ENCODE measurements around the gene TCF3.

Gene TCF3

GRCh38 chr19:1622007-1622406 is 30.4 kb downstream of the TCF3 start:
- no peak overlapping the region; the same call in 1 of the 2 replicates for H3K9ac ChIP-seq
- no peak for TF ChIP-seq Cebpa-rat (IDR thresholded peaks at IDR 0.05)
- H3K4me1 ChIP-seq: peaks cover 99% of the 10 kb centered on the region
- no peak overlapping the region for H3K4me3 ChIP-seq
- H3K4me2 ChIP-seq: peak overlapping the region; percentile 75
- peaks cover 100% of the 10 kb centered on the region for H4K20me1 ChIP-seq
- H3K9me3 ChIP-seq: no peaks in the 10 kb centered on the region
- H3K36me3 ChIP-seq: peaks cover 99% of the 10 kb centered on the region
- 0 out of 2 replicates have a peak, but pooled peaks cover 3% of the 10 kb centered on the region for H3K27me3 ChIP-seq
- peak overlapping the region; percentile 66; the same call in 1 of the 2 replicates for H3K27ac ChIP-seq

GRCh38 chr19:1621574-1621973 is 30.8 kb downstream of the TCF3 start:
- peaks cover 100% of the 10 kb centered on the region for H3K4me1 ChIP-seq
- H3K27ac ChIP-seq: peak overlapping the region; percentile 66; the same call in 1 of the 2 replicates

GRCh38 chr19:1621021-1621420 is 31.4 kb downstream of the TCF3 start:
- H4K20me1 ChIP-seq: peaks cover 100% of the 10 kb centered on the region
- H3K4me3 ChIP-seq: peak overlapping the region; percentile 25; the same call in 1 of the 2 replicates
- peak overlapping the region; percentile 61 for H3K9ac ChIP-seq
- peaks cover 99% of the 10 kb centered on the region for H3K36me3 ChIP-seq
- peaks cover 100% of the 10 kb centered on the region for H3K4me1 ChIP-seq
- H3K9me3 ChIP-seq: no peaks in the 10 kb centered on the region
- 0 out of 2 replicates have a peak, but pooled peaks cover 3% of the 10 kb centered on the region for H3K27me3 ChIP-seq
- H3K4me2 ChIP-seq: peak overlapping the region; percentile 75
- peak overlapping the region; percentile 66 for H3K27ac ChIP-seq
- TF ChIP-seq Cebpa-rat (IDR thresholded peaks at IDR 0.05): no peak

More at GRCh38 chr19:1621574-1621973, 30.8 kb downstream of the TCF3 start:
- peak overlapping the region; percentile 25; the same call in 1 of the 2 replicates for H3K4me3 ChIP-seq
- peaks cover 100% of the 10 kb centered on the region for H4K20me1 ChIP-seq
- no peak for TF ChIP-seq Cebpa-rat (IDR thresholded peaks at IDR 0.05)
- peak overlapping the region; percentile 75 for H3K4me2 ChIP-seq
- 0 out of 2 replicates have a peak, but pooled peaks cover 3% of the 10 kb centered on the region for H3K27me3 ChIP-seq
- peaks cover 99% of the 10 kb centered on the region for H3K36me3 ChIP-seq
- H3K9ac ChIP-seq: peak overlapping the region; percentile 61
- no peaks in the 10 kb centered on the region for H3K9me3 ChIP-seq

GRCh38 chr19:1620502-1620901 is 31.9 kb downstream of the TCF3 start:
- Histone ChIP-seq H3K4me2 (peak overlapping the region; percentile 75), H3K9ac (no peak overlapping the region), H4K20me1 (peaks cover 100% of the 10 kb centered on the region), H3K27ac (peak overlapping the region; percentile 66), H3K36me3 (peaks cover 99% of the 10 kb centered on the region), H3K4me3 (no peak overlapping the region), H3K27me3 (no peaks in the 10 kb centered on the region), H3K9me3 (no peaks in the 10 kb centered on the region), H3K4me1 (peaks cover 100% of the 10 kb centered on the region)
- no peak for TF ChIP-seq Cebpa-rat (IDR thresholded peaks at IDR 0.05)

GRCh38 chr19:1619703-1620102 is 32.7 kb downstream of the TCF3 start:
- TF ChIP-seq Cebpa-rat (IDR thresholded peaks at IDR 0.05): no peak
- Histone ChIP-seq H3K9ac (no peak overlapping the region), H3K27me3 (no peaks in the 10 kb centered on the region), H3K4me2 (peak overlapping the region; percentile 75), H4K20me1 (peaks cover 100% of the 10 kb centered on the region), H3K4me1 (peaks cover 100% of the 10 kb centered on the region), H3K9me3 (no peaks in the 10 kb centered on the region), H3K36me3 (peaks cover 99% of the 10 kb centered on the region), H3K27ac (0 out of 2 replicates have a peak overlapping the region, but pooled peaks have one; percentile 66), H3K4me3 (no peak overlapping the region)

- H3K36me3 ChIP-seq: peaks cover 99% of the 10 kb centered on the region
- peak overlapping the region; percentile 63 for H3K4me2 ChIP-seq
- no peak overlapping the region for H3K27ac ChIP-seq
- no peaks in the 10 kb centered on the region for H3K27me3 ChIP-seq
- TF ChIP-seq Cebpa-rat (IDR thresholded peaks at IDR 0.05): no peak
- no peak overlapping the region; the same call in 1 of the 2 replicates for H3K4me3 ChIP-seq
- peaks cover 100% of the 10 kb centered on the region for H4K20me1 ChIP-seq
- H3K9ac ChIP-seq: no peak overlapping the region
- no peaks in the 10 kb centered on the region for H3K9me3 ChIP-seq
- H3K4me1 ChIP-seq: peaks cover 100% of the 10 kb centered on the region
These were observed 33.3 kb downstream of the TCF3 start for GRCh38 chr19:1619094-1619439.

- Histone ChIP-seq H3K4me1 (peaks cover 100% of the 10 kb centered on the region), H3K4me3 (no peak overlapping the region; the same call in 1 of the 2 replicates), H3K9me3 (no peaks in the 10 kb centered on the region), H4K20me1 (peaks cover 100% of the 10 kb centered on the region), H3K36me3 (peaks cover 99% of the 10 kb centered on the region), H3K9ac (no peak overlapping the region), H3K4me2 (peak overlapping the region; percentile 63), H3K27me3 (no peaks in the 10 kb centered on the region), H3K27ac (no peak overlapping the region)
- no peak for TF ChIP-seq Cebpa-rat (IDR thresholded peaks at IDR 0.05)
These were observed 34.0 kb downstream of the TCF3 start for GRCh38 chr19:1618157-1619093.

- Histone ChIP-seq H3K9ac (0 out of 2 replicates have a peak overlapping the region, but pooled peaks have one; percentile 24), H4K20me1 (peaks cover 100% of the 10 kb centered on the region), H3K36me3 (peaks cover 100% of the 10 kb centered on the region), H3K4me2 (peak overlapping the region; percentile 63), H3K27me3 (no peaks in the 10 kb centered on the region), H3K4me3 (no peak overlapping the region), H3K9me3 (no peaks in the 10 kb centered on the region), H3K27ac (no peak overlapping the region), H3K4me1 (peaks cover 100% of the 10 kb centered on the region)
- TF ChIP-seq Cebpa-rat (IDR thresholded peaks at IDR 0.05): no peak
These were observed 35.5 kb downstream of the TCF3 start for GRCh38 chr19:1616875-1617274.

- Histone ChIP-seq H3K27ac (no peak overlapping the region), H3K9me3 (no peaks in the 10 kb centered on the region), H3K36me3 (peaks cover 98% of the 10 kb centered on the region), H3K9ac (no peak overlapping the region), H3K27me3 (no peaks in the 10 kb centered on the region), H3K4me3 (no peak overlapping the region), H3K4me1 (peaks cover 98% of the 10 kb centered on the region), H4K20me1 (peaks cover 98% of the 10 kb centered on the region), H3K4me2 (peak overlapping the region; percentile 63)
- no peak for TF ChIP-seq Cebpa-rat (IDR thresholded peaks at IDR 0.05)
These were observed 36.0 kb downstream of the TCF3 start for GRCh38 chr19:1616396-1616795.
